Hepatocyte (in vitro differentiated cells): ENCODE results near the gene CHADL. TPM values are rescaled to one million over a fixed set of nuclear protein-coding genes. Genes with fewer than 3 reads are reported as not detected.
"Not testable (repeated sequence)": the region's sequence is repeated elsewhere in the genome, so short reads cannot be mapped to it uniquely, and the experiment has no call there.

Source experiments
- DNase-seq: peaks from one replicate; pipeline ENCODE4 v3.0.0-alpha.2; 2016; ENCODE audit warnings: low spot score
- H2AFZ ChIP-seq: fragments of 200-600 bp; sonication (generic); 2 replicates; pipeline ENCODE4 v1.6.0; 2016; ENCODE audit warnings: antibody characterized with exemption, mild to moderate bottlenecking
- H3K27ac ChIP-seq: fragments of 200-600 bp; sonication (generic); 2 replicates; pipeline ENCODE4 v1.5.1; 2016; ENCODE audit warnings: mild to moderate bottlenecking
- H3K27me3 ChIP-seq: fragments of 200-600 bp; sonication (generic); 2 replicates; pipeline ENCODE4 v1.6.1; 2016
- H3K36me3 ChIP-seq: fragments of 200-600 bp; sonication (generic); replicated peaks from 2 replicates; pipeline ENCODE4 v1.5.1; 2016; ENCODE audit warnings: low read depth; ENCODE audit not compliant: insufficient read depth
- H3K4me1 ChIP-seq: fragments of 200-600 bp; sonication (generic); 2 replicates; pipeline ENCODE4 v1.5.1; 2016; ENCODE audit warnings: mild to moderate bottlenecking, moderate library complexity; ENCODE audit not compliant: insufficient read depth
- H3K4me2 ChIP-seq: fragments of 200-600 bp; sonication (generic); 2 replicates; pipeline ENCODE4 v1.6.0; 2016
- H3K4me3 ChIP-seq: fragments of 200-600 bp; sonication (generic); 2 replicates; pipeline ENCODE4 v1.5.1; 2016; ENCODE audit warnings: mild to moderate bottlenecking
- H3K79me2 ChIP-seq: fragments of 200-600 bp; sonication (generic); 2 replicates; pipeline ENCODE4 v1.6.0; 2017; ENCODE audit warnings: mild to moderate bottlenecking
- H3K9me2 ChIP-seq: fragments of 200-600 bp; sonication (generic); replicated peaks from 2 replicates; pipeline ENCODE4 v1.6.0; 2017; ENCODE audit warnings: mild to moderate bottlenecking; ENCODE audit not compliant: insufficient read depth
- H3K9me3 ChIP-seq: fragments of 200-600 bp; sonication (generic); 2 replicates; pipeline ENCODE4 v1.5.1; 2016; ENCODE audit warnings: low read depth, mild to moderate bottlenecking
- H4K20me1 ChIP-seq: fragments of 200-600 bp; sonication (generic); 2 replicates; pipeline ENCODE4 v1.6.0; 2016; ENCODE audit warnings: mild to moderate bottlenecking; ENCODE audit not compliant: insufficient read depth, poor library complexity, severe bottlenecking
- EZH2 ChIP-seq: fragments of 200-600 bp; sonication (generic); IDR thresholded peaks from 2 replicates; pipeline ENCODE4 v1.6.1; 2016; ENCODE audit warnings: antibody characterized with exemption, mild to moderate bottlenecking, borderline replicate concordance
- EZH2phosphoT487 ChIP-seq: fragments of 200-600 bp; sonication (generic); IDR thresholded peaks from one replicate; pipeline ENCODE4 v1.6.1; 2018; ENCODE audit warnings: antibody characterized with exemption, mild to moderate bottlenecking, low read depth, moderate library complexity; ENCODE audit not compliant: unreplicated experiment, severe bottlenecking
- WGBS: methylation state at CpG from one replicate; pipeline ENCODE4 v1.1.6; 2016; ENCODE audit warnings: low lambda C conversion rate; ENCODE audit errors: missing lambda C conversion rate; 5-methylcytosine and 5-hydroxymethylcytosine counted together
- polyA plus RNA-seq: library from polyadenylated mRNA; unstranded; fragments of >200 nt; fragmentation: Nextera tagmentation; extraction: Ambion mirVana; gene quantifications from 2 replicates; pipeline ENCODE4 v1.2.1, GENCODE V29; 2016
- total RNA-seq: library from RNA; depleted of rRNA; stranded (reverse); fragments of >200 nt; gene quantifications from 2 replicates; pipeline ENCODE4 v1.2.3, GENCODE V29; 2014
- TF ChIP-seq, protein P1 (sequence below): fragments of 200-600 bp; sonication (generic); IDR thresholded peaks from 2 replicates; pipeline ENCODE4 v1.5.1; 2016; ENCODE audit warnings: antibody characterized with exemption, mild to moderate bottlenecking; ENCODE audit not compliant: poor library complexity

Gene CHADL
- total and polyA plus RNA-seq, 2 experiments from 2014 or later, result 1.00 to 1.4 TPM

DNA sequence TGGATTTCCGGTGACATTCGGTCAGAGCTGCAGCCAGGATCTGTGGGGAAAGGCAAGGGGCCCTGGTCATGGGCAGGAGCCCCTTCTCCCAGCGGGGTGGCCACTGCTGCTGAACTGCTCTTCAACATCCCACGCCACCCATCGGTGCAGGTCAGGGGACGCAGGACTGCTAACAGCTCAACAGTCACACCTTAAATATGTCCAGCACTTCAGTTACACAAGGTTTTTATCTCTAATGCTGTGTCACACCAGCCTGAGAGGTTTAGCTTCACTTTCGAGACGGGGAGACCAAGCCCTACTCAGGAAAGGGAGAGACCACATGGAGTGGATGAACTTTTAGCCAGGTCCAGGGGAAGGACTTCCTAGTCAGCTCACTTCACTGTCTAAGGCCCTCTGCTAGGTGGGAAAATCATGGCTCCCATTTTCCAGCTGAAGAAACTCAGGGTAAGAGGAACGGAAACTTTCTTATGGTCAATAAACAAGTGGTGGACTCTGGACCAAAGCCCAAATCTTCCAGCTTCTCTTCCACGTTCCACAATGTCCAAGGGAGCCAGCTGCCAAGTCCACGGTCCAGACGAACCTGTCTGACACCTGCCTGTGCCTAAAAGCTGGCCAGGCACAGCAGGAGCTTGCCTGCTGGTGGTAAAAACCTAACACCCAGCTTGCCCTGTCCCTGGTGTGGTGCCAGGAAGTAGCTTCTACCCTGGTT, 21.0 kb upstream of the CHADL start:
- H3K9me3 ChIP-seq, result no peaks in the 10 kb centered on the region
- no peak overlapping the region for H3K4me2 ChIP-seq
- no peak overlapping the region for H2AFZ ChIP-seq
- H3K9me2 ChIP-seq, result no peaks in the 10 kb centered on the region
- no peaks in the 10 kb centered on the region for H3K36me3 ChIP-seq
- H4K20me1 ChIP-seq, result no peaks in the 10 kb centered on the region
- no peaks in the 10 kb centered on the region for H3K27me3 ChIP-seq
- WGBS, result 88% methylated on average over 12 of the region's 12 CpGs
- DNase-seq, result no peak
- H3K4me1 ChIP-seq, result no peaks in the 10 kb centered on the region
- H3K4me3 ChIP-seq, result no peak overlapping the region
- no peaks in the 10 kb centered on the region for H3K79me2 ChIP-seq
- no peak overlapping the region for H3K27ac ChIP-seq
- TF ChIP-seq EZH2phosphoT487 (no peak), EZH2 (no peak)
- TF ChIP-seq, protein P1, sequence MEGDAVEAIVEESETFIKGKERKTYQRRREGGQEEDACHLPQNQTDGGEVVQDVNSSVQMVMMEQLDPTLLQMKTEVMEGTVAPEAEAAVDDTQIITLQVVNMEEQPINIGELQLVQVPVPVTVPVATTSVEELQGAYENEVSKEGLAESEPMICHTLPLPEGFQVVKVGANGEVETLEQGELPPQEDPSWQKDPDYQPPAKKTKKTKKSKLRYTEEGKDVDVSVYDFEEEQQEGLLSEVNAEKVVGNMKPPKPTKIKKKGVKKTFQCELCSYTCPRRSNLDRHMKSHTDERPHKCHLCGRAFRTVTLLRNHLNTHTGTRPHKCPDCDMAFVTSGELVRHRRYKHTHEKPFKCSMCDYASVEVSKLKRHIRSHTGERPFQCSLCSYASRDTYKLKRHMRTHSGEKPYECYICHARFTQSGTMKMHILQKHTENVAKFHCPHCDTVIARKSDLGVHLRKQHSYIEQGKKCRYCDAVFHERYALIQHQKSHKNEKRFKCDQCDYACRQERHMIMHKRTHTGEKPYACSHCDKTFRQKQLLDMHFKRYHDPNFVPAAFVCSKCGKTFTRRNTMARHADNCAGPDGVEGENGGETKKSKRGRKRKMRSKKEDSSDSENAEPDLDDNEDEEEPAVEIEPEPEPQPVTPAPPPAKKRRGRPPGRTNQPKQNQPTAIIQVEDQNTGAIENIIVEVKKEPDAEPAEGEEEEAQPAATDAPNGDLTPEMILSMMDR, result no peak

- Histone ChIP-seq H3K27ac (no peak overlapping the region), H3K9me2 (no peaks in the 10 kb centered on the region), H3K9me3 (no peaks in the 10 kb centered on the region), H3K27me3 (no peaks in the 10 kb centered on the region), H3K79me2 (no peaks in the 10 kb centered on the region), H2AFZ (no peak overlapping the region), H3K4me3 (no peak overlapping the region), H4K20me1 (no peaks in the 10 kb centered on the region), H3K4me2 (no peak overlapping the region), H3K4me1 (no peaks in the 10 kb centered on the region), H3K36me3 (no peaks in the 10 kb centered on the region)
- TF ChIP-seq EZH2phosphoT487 (no peak), EZH2 (no peak)
- DNase-seq, result no peak
- WGBS, result 98% methylated on average over 7 of the region's 7 CpGs
Measured at GRCh38 chr22:41260871-41261270, 20.1 kb upstream of the CHADL start.

- H3K9me3 ChIP-seq, DNase-seq, H3K27me3 ChIP-seq, H3K27ac ChIP-seq, H4K20me1 ChIP-seq, H3K9me2 ChIP-seq, H3K79me2 ChIP-seq, H3K4me2 ChIP-seq, H3K4me3 ChIP-seq, H3K4me1 ChIP-seq, H2AFZ ChIP-seq, H3K36me3 ChIP-seq: not testable (repeated sequence)
- 93% methylated on average over 4 of the region's 4 CpGs for WGBS
Measured at GRCh38 chr22:41259756-41260155, 19.0 kb upstream of the CHADL start.

DNA sequence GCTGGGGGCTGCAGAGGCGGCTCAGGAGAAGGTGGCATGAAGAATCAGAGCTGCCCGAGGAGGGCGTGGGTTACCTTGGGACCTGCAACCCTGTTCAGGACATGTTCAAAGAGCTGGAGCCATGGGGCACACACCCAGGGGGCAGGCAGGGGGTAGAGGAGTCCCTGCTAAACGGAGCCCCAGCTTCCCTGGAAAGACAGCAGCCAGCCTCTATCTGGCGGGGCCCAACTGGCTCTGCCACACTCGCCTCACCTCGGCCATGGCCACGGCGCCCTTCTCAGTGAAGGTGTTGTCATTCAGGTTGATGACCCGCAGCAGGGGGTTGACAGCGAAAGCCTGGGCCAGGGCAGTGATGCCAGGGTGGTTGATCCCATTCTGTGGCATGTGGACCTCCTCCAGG, 17.0 kb upstream of the CHADL start:
- H3K4me1 ChIP-seq, result no peaks in the 10 kb centered on the region
- 94% methylated on average over 11 of the region's 11 CpGs for WGBS
- no peaks in the 10 kb centered on the region for H3K27me3 ChIP-seq
- no peaks in the 10 kb centered on the region for H3K36me3 ChIP-seq
- no peak overlapping the region for H3K27ac ChIP-seq
- no peak for TF ChIP-seq EZH2phosphoT487
- no peak for TF ChIP-seq EZH2
- TF ChIP-seq, protein P1, result no peak
- DNase-seq, result no peak
- no peaks in the 10 kb centered on the region for H3K9me3 ChIP-seq
- no peaks in the 10 kb centered on the region for H3K79me2 ChIP-seq
- no peak overlapping the region for H3K4me2 ChIP-seq
- no peaks in the 10 kb centered on the region for H3K9me2 ChIP-seq
- no peak overlapping the region for H3K4me3 ChIP-seq
- H2AFZ ChIP-seq, result no peak overlapping the region
- no peaks in the 10 kb centered on the region for H4K20me1 ChIP-seq
